Measurements from ENCODE around the gene WDFY3. TPM values are rescaled to one million over a fixed set of nuclear protein-coding genes. Genes with fewer than 3 reads are reported as not detected.

Gene WDFY3
- total RNA-seq, 1 donor from 2014 or later: 89.5 TPM

DNA sequence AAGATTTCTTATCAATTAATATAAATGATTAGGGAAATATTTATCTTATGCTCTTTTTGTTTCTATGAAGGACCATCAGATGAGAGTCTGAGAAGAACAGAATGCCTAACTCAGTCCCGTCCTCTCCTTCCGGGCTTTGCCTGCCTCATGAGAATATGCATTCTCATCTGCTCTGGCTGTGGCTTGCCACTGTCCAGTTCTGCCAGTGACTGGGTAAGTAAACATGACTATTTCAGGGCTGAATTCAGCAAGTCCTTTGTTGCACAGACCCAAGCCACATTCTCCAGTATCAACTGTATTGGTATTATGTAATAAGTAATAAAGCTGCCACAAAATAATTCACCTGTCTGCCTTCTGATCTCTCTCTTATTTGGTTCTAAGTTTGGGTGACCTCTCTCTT is 110.7 kb downstream of the WDFY3 start:
- TF ChIP-seq, protein P1, sequence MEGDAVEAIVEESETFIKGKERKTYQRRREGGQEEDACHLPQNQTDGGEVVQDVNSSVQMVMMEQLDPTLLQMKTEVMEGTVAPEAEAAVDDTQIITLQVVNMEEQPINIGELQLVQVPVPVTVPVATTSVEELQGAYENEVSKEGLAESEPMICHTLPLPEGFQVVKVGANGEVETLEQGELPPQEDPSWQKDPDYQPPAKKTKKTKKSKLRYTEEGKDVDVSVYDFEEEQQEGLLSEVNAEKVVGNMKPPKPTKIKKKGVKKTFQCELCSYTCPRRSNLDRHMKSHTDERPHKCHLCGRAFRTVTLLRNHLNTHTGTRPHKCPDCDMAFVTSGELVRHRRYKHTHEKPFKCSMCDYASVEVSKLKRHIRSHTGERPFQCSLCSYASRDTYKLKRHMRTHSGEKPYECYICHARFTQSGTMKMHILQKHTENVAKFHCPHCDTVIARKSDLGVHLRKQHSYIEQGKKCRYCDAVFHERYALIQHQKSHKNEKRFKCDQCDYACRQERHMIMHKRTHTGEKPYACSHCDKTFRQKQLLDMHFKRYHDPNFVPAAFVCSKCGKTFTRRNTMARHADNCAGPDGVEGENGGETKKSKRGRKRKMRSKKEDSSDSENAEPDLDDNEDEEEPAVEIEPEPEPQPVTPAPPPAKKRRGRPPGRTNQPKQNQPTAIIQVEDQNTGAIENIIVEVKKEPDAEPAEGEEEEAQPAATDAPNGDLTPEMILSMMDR (IDR thresholded peaks at IDR 0.05; ENCODE audit: insufficient read depth, low read depth, low read length): no peak
- TF ChIP-seq EZH2 (IDR thresholded peaks at IDR 0.05; ENCODE audit: insufficient read depth, low read length): no peak
- H3K4me1 Mint-ChIP-seq (ENCODE audit: low read depth, unreplicated experiment): peaks cover 20% of the 10 kb centered on the region
- no peak for FAIRE-seq

DNA sequence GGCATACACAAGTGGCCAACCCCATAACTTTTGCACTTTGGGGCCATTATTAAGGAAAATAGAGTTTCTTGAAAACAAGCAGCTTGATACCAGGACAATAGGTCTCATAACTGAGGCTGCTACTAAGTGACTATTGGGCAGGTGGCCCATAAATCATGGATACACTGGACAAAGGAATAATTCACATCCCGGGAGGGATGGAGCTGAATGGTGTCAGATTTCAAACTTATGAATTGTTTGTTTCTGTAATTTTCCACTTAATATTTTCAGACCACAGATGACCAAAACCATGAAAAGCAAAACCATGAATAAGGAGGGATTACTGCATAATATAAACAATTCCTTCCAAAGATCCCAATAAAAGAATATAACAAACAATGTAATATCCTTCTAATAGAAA is 114.4 kb downstream of the WDFY3 start:
- H3K9ac ChIP-seq (ENCODE audit: low read length): no peak overlapping the region

More for the DNA sequence above, 110.7 kb downstream of the WDFY3 start:
- Histone ChIP-seq H2AFZ (ENCODE audit: low read depth, low read length) (no peak overlapping the region), H3K9ac (ENCODE audit: low read length) (no peak overlapping the region), H3K4me1 (ENCODE audit: insufficient read depth, low read length) (no peaks in the 10 kb centered on the region), H4K20me1 (ENCODE audit: insufficient read depth, low read length) (peaks cover 13% of the 10 kb centered on the region), H3K36me3 (ENCODE audit: insufficient read depth, low read length) (no peaks in the 10 kb centered on the region), H3K4me2 (ENCODE audit: low read length) (no peak overlapping the region), H3K9me3 (ENCODE audit: insufficient read depth, low read depth, low read length) (no peaks in the 10 kb centered on the region), H3K27ac (ENCODE audit: low read depth, low read length) (no peak overlapping the region), H3K79me2 (ENCODE audit: insufficient read depth, low read length) (peaks cover 18% of the 10 kb centered on the region), H3K4me3 (ENCODE audit: insufficient read depth, low read depth, low read length) (no peak overlapping the region), H3K27me3 (ENCODE audit: insufficient read depth, low read length) (no peaks in the 10 kb centered on the region)
- Mint-ChIP-seq H3K9me3 (ENCODE audit: unreplicated experiment) (no peaks in the 10 kb centered on the region), H3K36me3 (ENCODE audit: low read depth, unreplicated experiment) (peaks cover 5% of the 10 kb centered on the region), H3K27ac (ENCODE audit: unreplicated experiment) (no peak overlapping the region), H3K4me3 (ENCODE audit: unreplicated experiment) (peak overlapping the region; percentile 24), H3K27me3 (ENCODE audit: low read depth, unreplicated experiment) (no peaks in the 10 kb centered on the region)
- DNase-seq (ENCODE audit: low read depth): peak; percentile 12

DNA sequence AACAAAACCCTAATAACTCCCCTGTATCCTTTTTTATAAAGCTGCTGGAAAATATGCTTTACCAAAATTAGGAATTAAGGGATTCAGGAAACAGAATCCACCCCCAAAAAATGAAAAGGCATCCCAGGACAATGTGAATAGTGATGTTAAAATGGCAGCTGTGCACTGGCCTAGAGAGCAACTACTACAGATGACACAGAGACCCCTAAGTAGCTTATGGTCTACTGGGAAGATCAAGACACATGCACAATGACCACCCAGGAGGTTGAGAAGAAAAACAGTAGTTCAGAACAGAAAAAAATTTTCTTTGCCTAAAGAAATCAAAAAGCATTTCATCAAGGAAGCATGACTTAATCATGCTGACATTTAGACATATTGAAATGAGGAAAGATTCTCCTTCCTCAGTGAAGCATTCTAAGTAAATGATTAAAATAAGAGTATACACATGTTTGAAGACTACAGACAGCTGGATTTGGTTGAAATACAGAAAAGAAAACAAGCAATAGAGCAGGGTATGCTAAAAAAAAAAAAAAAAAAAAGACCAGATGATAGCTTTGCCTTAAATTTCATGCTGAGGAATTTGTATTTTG is 117.3 kb downstream of the WDFY3 start:
- peaks cover 11% of the 10 kb centered on the region for H3K36me3 ChIP-seq (ENCODE audit: insufficient read depth, low read length)
- H4K20me1 ChIP-seq (ENCODE audit: insufficient read depth, low read length): peaks cover 2% of the 10 kb centered on the region
- H3K27me3 Mint-ChIP-seq (ENCODE audit: low read depth, unreplicated experiment): no peaks in the 10 kb centered on the region
- H3K27ac Mint-ChIP-seq (ENCODE audit: unreplicated experiment): no peak overlapping the region
- no peaks in the 10 kb centered on the region for H3K4me1 ChIP-seq (ENCODE audit: insufficient read depth, low read length)
- H3K27ac ChIP-seq (ENCODE audit: low read depth, low read length): no peak overlapping the region
- DNase-seq (ENCODE audit: low read depth) (no peak), FAIRE-seq (no peak)
- H2AFZ ChIP-seq (ENCODE audit: low read depth, low read length): no peak overlapping the region
- no peaks in the 10 kb centered on the region for H3K27me3 ChIP-seq (ENCODE audit: insufficient read depth, low read length)
- peaks cover 15% of the 10 kb centered on the region for H3K36me3 Mint-ChIP-seq (ENCODE audit: low read depth, unreplicated experiment)
- no peak for TF ChIP-seq EZH2 (IDR thresholded peaks at IDR 0.05; ENCODE audit: insufficient read depth, low read length)
- TF ChIP-seq, protein P1 (IDR thresholded peaks at IDR 0.05; ENCODE audit: insufficient read depth, low read depth, low read length): no peak
- peaks cover 4% of the 10 kb centered on the region for H3K4me1 Mint-ChIP-seq (ENCODE audit: low read depth, unreplicated experiment)
- no peak overlapping the region for H3K9ac ChIP-seq (ENCODE audit: low read length)
- H3K4me3 ChIP-seq (ENCODE audit: insufficient read depth, low read depth, low read length): no peak overlapping the region
- H3K4me2 ChIP-seq (ENCODE audit: low read length): no peak overlapping the region
- peaks cover 11% of the 10 kb centered on the region for H3K79me2 ChIP-seq (ENCODE audit: insufficient read depth, low read length)
- no peak overlapping the region for H3K4me3 Mint-ChIP-seq (ENCODE audit: unreplicated experiment)
- H3K9me3 ChIP-seq (ENCODE audit: insufficient read depth, low read depth, low read length): no peaks in the 10 kb centered on the region
- H3K9me3 Mint-ChIP-seq (ENCODE audit: unreplicated experiment): no peaks in the 10 kb centered on the region

More for the DNA sequence above, 114.4 kb downstream of the WDFY3 start:
- H3K4me3 Mint-ChIP-seq (ENCODE audit: unreplicated experiment): no peak overlapping the region
- FAIRE-seq: no peak
- no peak overlapping the region for H3K27ac Mint-ChIP-seq (ENCODE audit: unreplicated experiment)
- Histone ChIP-seq H3K27me3 (ENCODE audit: insufficient read depth, low read length) (no peaks in the 10 kb centered on the region), H3K9me3 (ENCODE audit: insufficient read depth, low read depth, low read length) (no peaks in the 10 kb centered on the region), H3K79me2 (ENCODE audit: insufficient read depth, low read length) (peaks cover 14% of the 10 kb centered on the region), H3K4me3 (ENCODE audit: insufficient read depth, low read depth, low read length) (no peak overlapping the region), H4K20me1 (ENCODE audit: insufficient read depth, low read length) (peaks cover 9% of the 10 kb centered on the region), H3K4me2 (ENCODE audit: low read length) (no peak overlapping the region), H3K27ac (ENCODE audit: low read depth, low read length) (no peak overlapping the region), H3K36me3 (ENCODE audit: insufficient read depth, low read length) (peaks cover 11% of the 10 kb centered on the region), H3K4me1 (ENCODE audit: insufficient read depth, low read length) (no peaks in the 10 kb centered on the region), H2AFZ (ENCODE audit: low read depth, low read length) (no peak overlapping the region)
- no peaks in the 10 kb centered on the region for H3K9me3 Mint-ChIP-seq (ENCODE audit: unreplicated experiment)
- H3K36me3 Mint-ChIP-seq (ENCODE audit: low read depth, unreplicated experiment): peaks cover 15% of the 10 kb centered on the region
- DNase-seq (ENCODE audit: low read depth): peak; percentile 36
- H3K27me3 Mint-ChIP-seq (ENCODE audit: low read depth, unreplicated experiment): no peaks in the 10 kb centered on the region
- peaks cover 11% of the 10 kb centered on the region for H3K4me1 Mint-ChIP-seq (ENCODE audit: low read depth, unreplicated experiment)
- no peak for TF ChIP-seq EZH2 (IDR thresholded peaks at IDR 0.05; ENCODE audit: insufficient read depth, low read length)
- TF ChIP-seq, protein P1 (IDR thresholded peaks at IDR 0.05; ENCODE audit: insufficient read depth, low read depth, low read length): no peak
